GM06990 (cell line): ENCODE measurements around the gene ADGRG1.
"Not testable (repeated sequence)": the region's sequence is repeated elsewhere in the genome, so short reads cannot be mapped to it uniquely, and the experiment has no call there.

Experiments
- DNase-seq: peaks from one replicate; pipeline ENCODE4 v3.0.0-alpha.2; 2011; ENCODE audit not compliant: insufficient read length; ENCODE audit errors: extremely low read depth
- H3K27me3 ChIP-seq: replicated peaks from 2 replicates; pipeline ENCODE4 v1.6.0; 2011; ENCODE audit warnings: low read length; ENCODE audit not compliant: control insufficient read depth, insufficient read depth
- H3K36me3 ChIP-seq: 2 replicates; pipeline ENCODE4 v1.5.1; 2011; ENCODE audit warnings: low read length; ENCODE audit not compliant: control insufficient read depth, insufficient read depth
- H3K4me3 ChIP-seq: replicated peaks from 2 replicates; pipeline ENCODE4 v1.5.1; 2011; ENCODE audit warnings: low read depth, mild to moderate bottlenecking, control low read depth, low read length
- TF ChIP-seq, protein P1 (sequence below): IDR thresholded peaks from 2 replicates; pipeline ENCODE4 v1.5.1; 2011; ENCODE audit warnings: low read length, control low read depth, mild to moderate bottlenecking, inconsistent platforms; ENCODE audit not compliant: insufficient read depth, poor library complexity, severe bottlenecking

Gene ADGRG1

DNA sequence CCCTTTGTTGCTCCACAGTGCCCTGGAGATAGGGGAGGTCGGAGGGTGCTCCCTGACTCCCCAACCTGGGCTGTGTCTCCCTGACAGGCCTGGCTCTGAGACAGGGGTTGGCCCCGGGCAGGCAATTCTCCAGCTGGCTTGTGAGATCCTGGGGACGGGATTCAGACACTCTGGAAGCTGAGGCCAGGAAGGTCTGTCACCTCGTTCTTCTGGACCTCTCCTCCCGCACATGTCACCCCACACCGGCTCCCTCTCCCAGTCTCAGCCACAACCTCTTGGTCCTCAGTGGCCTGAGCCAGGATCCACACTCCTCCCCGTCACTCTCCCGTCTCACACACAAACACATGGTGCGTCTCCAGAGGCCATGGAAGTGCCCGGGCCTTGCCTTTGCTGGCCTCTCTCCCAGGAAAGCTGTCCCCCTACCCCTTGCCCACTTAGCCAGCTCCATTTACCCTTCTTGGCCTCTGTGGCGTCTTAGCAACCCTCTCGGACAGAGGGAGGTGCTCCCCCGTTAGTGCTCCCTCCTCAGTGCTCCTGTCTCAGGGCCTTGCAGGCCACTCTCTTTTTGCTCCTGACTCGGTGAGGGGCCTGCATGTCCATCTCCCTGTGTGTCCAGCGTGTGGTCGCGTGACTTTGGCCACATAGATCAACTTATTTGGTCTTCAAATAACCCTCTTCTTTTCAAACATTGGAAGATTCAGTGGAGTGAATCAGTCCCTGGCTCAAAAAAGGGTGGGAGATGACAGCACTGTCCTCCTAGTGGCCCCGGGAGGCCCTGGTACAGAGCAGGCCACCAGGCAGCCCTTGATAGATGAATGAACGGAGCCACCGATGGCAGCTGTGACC, 40.4 kb downstream of the ADGRG1 start:
- H3K27me3 ChIP-seq: peaks cover 6% of the 10 kb centered on the region; the same call in 1 of the 2 replicates
- H3K36me3 ChIP-seq: no peaks in the 10 kb centered on the region
- TF ChIP-seq, protein P1, sequence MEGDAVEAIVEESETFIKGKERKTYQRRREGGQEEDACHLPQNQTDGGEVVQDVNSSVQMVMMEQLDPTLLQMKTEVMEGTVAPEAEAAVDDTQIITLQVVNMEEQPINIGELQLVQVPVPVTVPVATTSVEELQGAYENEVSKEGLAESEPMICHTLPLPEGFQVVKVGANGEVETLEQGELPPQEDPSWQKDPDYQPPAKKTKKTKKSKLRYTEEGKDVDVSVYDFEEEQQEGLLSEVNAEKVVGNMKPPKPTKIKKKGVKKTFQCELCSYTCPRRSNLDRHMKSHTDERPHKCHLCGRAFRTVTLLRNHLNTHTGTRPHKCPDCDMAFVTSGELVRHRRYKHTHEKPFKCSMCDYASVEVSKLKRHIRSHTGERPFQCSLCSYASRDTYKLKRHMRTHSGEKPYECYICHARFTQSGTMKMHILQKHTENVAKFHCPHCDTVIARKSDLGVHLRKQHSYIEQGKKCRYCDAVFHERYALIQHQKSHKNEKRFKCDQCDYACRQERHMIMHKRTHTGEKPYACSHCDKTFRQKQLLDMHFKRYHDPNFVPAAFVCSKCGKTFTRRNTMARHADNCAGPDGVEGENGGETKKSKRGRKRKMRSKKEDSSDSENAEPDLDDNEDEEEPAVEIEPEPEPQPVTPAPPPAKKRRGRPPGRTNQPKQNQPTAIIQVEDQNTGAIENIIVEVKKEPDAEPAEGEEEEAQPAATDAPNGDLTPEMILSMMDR: no peak
- no peak for DNase-seq
- H3K4me3 ChIP-seq: no peak overlapping the region

DNA sequence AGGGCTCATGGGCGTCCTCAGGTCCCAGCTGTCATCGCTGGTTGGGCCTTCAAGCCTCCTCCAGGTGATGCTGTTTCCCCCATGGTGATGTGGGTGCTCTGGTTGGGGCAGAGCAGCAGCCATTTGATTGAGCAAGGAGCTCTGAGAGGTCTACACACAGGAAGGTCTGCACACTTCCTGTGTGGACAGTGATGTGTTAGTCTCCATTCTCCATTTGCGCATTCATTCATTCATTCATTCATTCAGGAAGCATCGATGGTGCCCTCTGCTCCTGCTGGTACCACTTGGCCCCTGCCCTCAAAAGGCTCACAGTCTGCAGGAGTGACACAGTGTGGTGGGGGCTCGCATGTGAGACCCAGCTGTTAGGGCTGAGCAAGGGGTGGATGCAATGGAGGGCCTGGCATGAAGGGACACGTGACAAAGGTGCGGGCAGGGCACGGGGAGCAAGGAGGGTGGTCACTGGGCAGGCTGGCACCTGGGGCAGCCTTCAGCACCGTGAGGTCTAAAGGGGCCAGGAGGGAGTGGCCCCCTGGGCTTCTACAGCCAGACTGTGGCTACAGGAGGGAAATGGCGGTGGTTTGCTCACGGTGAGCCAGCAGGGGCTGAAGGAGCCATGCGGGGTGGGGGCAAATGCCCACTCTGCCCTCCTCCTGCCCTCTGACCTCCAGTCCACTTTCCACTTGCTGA, 41.2 kb downstream of the ADGRG1 start:
- no peak for DNase-seq
- peaks cover 6% of the 10 kb centered on the region; the same call in 1 of the 2 replicates for H3K27me3 ChIP-seq
- H3K4me3 ChIP-seq: no peak overlapping the region
- TF ChIP-seq, protein P1: no peak
- no peaks in the 10 kb centered on the region for H3K36me3 ChIP-seq

DNA sequence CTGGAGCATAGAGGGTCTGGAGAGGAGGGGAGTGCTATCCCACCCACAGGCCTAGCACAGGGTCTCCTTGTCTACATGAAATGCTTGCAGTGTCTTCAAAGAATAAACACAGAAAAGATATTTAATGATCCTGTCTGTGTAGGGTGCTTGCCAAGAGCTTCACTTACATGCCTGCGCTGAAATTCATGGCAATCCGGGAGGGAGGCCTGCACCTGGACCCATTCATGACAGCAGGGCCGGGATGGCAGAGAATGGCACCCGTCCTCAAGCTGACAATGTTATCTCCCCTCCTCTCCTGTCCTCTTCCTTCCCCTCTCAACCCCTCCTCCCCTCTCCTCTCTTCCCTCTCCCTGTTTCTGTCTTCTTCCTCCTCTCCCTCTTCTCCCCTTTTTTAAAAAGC, 41.8 kb downstream of the ADGRG1 start:
- TF ChIP-seq, protein P1: no peak
- H3K36me3 ChIP-seq: no peaks in the 10 kb centered on the region
- DNase-seq: no peak
- H3K27me3 ChIP-seq: peaks cover 6% of the 10 kb centered on the region; the same call in 1 of the 2 replicates
- no peak overlapping the region for H3K4me3 ChIP-seq

DNA sequence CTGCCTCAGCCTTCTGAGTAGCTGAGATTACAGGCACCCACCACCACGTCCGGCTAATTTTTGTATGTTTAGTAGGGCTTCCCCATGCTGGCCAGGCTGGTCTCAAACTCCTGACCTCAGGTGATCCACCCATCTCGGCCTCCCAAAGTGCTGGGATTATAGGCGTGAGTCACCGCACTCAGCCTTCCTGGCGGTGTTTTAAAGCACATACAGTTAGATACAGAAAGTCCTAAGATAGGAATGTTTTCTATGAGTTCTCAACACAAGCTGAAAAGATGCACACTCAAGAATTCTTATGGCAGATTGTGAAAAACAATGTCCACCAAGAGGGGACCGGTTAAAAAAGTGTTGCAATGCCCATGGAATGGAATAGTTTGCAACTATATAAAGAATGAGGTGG, 43.0 kb downstream of the ADGRG1 start:
- H3K4me3 ChIP-seq, H3K27me3 ChIP-seq, H3K36me3 ChIP-seq, DNase-seq: not testable (repeated sequence)

DNA sequence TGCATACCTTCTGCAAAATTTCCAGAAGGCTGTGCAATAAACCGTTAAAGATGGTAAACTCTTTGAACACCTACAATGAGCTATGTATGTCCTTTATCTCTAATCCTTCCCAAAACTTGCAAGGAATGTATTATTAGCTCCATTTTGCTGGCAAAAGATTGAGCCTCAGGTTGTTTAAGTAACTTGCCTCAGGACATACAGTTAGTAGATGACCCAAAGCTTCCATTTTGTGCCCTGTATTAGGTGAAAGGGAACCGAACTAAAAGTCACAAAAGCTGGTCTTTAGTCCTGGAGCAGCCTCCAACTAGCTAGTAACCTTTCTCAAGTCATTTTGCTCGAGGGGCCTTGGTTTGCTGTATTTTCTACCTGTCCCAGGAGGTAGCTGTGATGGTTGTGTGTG, 44.0 kb downstream of the ADGRG1 start:
- Histone ChIP-seq H3K4me3 (no peak overlapping the region), H3K27me3 (peaks cover 6% of the 10 kb centered on the region; the same call in 1 of the 2 replicates), H3K36me3 (no peaks in the 10 kb centered on the region)
- TF ChIP-seq, protein P1: no peak
- no peak for DNase-seq

DNA sequence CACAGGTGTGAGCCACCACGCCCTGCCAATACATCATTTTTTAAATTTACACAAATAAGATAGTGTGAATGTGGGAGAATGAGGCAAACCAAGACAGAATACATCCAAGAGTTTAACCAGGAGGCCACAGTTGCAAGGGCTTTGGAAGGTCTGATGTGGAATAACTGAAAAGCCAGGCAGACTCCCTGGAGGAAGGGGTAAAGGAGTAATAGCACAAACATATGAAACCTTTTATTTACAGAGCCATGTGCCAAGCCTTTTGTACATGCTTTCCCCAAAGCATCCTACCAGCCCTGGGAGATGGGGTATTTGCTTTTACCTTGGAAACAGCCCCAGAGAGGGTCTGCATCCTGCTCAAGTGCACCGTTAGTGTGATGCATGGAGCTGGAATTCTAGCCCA, 44.4 kb downstream of the ADGRG1 start:
- TF ChIP-seq, protein P1: no peak
- DNase-seq: no peak
- no peak overlapping the region for H3K4me3 ChIP-seq
- no peaks in the 10 kb centered on the region for H3K36me3 ChIP-seq
- H3K27me3 ChIP-seq: peaks cover 6% of the 10 kb centered on the region; the same call in 1 of the 2 replicates
